ENCODE measurements around the gene OSBPL3.
"Not testable (repeated sequence)": the region's sequence is repeated elsewhere in the genome, so short reads cannot be mapped to it uniquely, and the experiment has no call there.

OSBPL3 gene

DNA sequence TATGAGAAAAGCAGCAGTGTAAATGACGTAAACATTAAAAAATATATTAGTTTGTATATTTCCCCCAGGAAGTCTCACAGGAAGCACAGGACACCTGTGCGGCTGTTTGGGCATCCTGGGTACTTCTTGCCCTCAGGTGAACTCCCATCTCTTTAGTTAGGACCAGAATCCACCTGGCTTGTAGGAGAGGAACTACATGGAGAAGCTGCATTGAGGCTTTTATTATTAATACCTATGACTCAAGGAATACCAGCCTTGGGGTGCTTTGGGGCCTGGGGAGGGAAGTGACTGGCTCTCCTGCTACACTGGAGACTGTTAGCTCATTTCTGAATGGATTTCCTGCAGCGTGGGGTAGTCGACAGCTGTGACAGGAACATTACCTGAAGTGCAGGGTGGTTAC lies 182.7 kb downstream of the OSBPL3 start:
- no peak for DNase-seq (ENCODE audit: low spot score)

DNA sequence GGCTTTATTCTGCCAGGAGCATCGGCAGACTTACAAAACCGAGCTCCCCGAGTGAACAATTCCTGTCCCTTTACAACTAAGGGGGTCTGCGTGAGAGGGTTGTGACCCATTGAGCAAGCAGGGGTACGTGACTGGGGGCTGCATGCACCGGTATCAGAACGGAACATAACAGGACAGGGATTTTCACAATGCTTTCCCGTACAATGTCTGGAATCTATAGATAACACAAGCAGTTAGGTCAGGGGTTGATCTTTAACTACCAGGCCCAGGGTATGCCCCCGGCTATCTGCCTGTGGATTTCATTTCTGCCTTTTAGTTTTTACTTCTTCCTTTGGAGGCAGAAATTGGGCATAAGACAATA lies 184.6 kb downstream of the OSBPL3 start:
- DNase-seq (ENCODE audit: low spot score): no peak

DNA sequence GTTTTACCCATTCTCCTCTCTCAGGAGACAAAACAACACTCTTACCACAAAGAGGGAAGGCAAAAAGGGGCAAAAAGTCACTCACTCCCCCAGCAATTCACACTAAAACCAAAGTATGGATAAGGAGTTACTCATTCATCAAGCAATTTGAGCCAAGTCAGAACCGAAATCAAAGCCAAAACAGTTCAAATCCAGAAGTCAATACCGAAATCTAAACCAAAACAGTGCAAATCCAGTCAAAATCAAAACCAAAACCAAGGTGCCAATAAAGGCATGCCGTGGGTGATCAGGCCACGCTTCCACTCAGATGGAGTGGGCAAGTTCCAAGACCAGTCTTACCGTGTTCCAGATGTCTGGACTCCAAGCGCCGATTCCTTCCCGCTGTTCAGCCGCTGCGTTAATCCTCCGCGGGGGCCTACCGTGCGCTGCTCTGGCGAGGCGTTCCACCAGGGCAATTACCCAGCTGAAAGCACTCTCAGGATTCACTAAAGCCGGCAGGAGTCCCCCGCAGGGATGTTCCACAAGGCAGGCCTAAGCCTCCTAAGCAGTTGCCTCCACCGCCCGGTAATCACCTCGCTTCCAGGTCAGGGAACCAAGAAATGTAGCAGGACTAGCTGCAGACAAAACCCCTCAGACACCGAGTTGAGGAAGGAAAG lies 185.1 kb downstream of the OSBPL3 start:
- not testable (repeated sequence) for DNase-seq (ENCODE audit: low spot score)

DNA sequence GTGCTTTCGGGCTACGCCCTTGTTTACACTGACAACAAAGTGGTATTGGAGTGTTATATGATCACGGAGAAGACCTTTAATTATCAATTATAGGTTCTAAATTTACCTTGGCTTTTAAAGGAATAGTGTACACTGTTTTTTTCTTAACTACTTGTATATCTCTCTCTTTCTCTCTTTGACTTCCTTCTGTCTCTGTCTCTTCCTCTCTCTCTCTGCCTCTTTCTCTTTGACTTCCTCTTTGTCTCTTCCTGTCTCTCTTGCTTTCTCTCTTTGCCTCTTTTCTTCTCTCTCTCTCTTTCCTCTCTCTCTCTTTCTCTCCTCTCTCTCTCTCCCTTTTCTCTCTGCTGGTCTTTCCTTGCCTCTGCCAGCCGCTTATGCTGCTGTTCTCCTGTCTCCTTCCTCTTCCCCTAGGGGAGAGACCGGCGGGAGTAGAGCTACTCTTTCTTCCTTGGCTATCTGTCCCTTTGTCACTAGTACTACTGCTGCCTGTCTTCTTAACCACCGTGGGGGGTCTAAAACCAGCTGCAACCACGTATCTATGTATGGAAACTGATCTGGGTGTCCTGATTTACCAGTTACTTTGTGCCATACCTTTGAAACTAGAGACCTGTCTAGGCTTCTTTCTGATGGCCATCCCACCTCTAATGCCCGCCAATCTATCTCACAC lies 185.9 kb downstream of the OSBPL3 start:
- DNase-seq (ENCODE audit: low spot score): no peak

DNA sequence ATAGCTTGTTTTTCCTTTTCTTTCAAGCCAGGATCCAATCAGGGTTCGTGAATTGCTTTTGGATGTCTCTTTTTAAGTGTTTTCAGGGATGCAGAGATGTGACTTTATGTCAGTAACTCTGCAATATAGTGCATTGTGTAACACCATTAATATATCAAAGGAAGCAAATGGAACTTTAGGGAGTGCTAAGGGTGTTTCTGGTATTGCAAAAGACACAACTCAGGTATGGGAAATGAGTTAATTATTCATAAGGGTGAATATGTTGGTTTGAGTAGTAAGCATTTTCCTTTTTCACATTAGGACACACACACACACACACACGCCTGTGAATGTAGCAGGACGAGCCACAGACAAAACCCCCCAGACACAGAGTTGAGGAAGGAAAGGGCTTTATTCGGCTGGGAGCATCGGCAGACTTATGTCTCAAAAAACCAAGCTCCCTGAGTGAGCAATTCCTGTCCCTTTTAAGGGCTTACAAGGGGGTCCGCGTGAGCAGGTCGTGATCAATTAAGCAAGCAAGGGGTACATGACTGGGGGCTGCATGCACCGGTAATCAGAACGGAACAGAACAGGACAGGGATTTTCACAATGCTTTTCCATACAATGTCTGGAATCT lies 190.9 kb downstream of the OSBPL3 start:
- no peak for DNase-seq (ENCODE audit: low spot score)

DNA sequence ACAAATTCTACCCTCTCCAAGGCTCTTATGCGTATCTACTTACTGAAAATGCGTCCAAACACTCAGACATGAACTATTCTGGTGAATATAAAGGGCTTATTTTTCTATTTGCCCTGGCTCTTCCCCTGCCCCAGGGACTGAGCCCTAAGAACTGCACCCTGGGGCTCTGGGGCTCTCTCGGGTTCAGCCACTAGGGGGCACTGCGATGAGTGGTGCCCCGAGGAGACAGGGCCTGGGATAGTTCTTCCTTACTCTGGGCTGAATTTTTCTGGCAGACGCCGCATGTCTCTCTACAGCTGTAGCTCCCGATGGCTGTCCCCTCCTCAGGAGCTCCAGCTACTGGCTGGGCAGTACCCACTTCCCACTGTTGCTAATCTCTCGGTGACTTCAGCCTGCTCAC lies 191.9 kb downstream of the OSBPL3 start:
- DNase-seq (ENCODE audit: low spot score): no peak

DNA sequence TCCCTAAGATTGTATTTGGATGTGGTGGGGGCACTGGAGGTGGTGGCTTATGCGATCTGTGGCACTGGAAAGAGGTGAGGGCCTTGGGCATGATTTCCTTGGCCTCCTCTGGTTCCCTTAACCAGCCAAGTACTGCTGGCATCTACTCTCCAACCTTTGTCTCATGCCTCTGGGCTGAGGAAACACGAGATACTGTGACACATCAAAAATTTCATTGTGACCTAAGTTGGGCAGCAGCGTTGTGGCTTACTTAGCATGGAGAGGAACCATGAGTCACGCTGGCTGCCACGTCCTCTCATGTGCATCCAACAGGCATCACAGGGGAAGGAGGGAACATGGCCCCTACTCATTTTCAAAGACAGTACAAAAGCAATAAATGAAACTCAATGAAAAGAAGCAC lies 193.0 kb downstream of the OSBPL3 start:
- no peak for DNase-seq (ENCODE audit: low spot score)

DNA sequence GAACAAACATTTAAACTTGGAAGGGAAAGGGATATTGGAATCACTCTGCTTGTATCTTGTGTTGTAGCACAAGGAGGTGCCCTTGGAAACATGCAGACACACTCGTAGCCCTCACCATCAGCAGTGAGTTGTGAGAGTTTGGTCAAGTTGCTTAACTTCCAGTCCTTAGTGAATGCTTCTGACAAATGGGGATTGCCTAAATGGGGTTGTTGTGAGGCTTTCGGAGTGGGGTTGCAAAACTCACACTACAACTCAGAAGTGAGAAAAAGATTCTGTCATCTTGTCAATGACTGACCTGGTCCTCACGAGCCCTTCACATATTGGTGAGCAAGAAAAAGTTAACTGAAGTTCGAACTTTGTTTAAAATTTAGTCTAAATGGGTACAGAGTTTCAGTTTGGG lies 193.7 kb downstream of the OSBPL3 start:
- DNase-seq (ENCODE audit: low spot score): no peak

DNA sequence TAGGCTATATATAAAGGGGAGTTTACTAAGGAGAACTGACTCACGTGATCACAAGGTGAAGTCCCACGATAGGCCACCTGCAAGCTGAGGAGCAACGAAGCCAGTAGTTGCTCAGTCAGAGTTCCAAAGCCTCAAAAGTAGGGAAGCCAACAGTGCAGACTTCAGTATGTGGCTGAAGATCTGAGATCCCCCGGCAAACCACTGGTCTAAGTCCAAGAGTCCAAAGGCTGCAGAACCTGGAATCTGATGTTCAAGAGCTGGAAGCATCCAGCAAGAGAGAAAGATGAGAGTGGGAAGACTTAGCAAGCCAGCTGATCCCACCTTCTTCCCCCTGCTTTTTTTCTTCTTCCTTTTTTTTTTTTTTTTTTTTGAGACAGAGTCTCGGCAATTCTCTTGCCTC lies 195.7 kb downstream of the OSBPL3 start:
- DNase-seq (ENCODE audit: low spot score): no peak

DNA sequence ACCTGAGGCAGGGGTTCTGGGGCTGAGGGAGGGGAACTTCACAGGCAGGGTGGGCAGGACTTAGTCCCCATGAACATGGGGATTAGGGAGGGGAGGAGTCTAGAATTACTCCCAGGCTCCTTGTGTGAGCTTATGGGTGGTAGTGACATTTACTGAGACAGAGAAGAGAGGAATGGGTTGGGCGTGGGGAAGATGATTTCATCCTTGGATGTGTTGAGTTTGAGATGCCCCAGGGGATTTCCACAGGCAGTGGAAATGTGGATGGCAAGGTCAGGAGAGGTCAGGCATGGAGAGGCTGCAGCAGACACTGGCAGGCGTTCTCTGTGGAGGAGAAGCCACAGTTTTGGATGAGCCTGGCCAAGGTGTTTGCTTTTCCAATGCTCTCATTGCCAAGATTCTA lies 196.3 kb downstream of the OSBPL3 start:
- DNase-seq (ENCODE audit: low spot score): peak; percentile 21

DNA sequence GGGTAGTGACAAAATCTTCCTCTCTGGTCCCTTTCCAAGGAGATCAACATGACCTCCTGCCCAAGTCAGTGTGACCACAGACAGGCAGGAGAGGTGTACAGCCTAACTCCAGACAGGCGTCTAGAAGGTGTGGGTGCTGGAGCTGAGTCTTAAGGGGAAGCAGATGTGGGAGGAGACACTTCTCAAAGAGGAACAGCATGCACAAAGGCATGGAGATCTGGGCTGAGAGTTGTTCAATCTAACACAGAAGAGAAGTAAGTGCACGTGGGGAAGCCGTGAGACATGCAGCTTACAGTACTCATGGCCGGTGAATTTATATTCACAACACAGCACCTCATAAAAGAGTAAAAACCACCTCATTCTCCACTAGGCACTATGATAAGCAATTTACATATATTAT lies 198.9 kb downstream of the OSBPL3 start:
- DNase-seq (ENCODE audit: low spot score): no peak

DNA sequence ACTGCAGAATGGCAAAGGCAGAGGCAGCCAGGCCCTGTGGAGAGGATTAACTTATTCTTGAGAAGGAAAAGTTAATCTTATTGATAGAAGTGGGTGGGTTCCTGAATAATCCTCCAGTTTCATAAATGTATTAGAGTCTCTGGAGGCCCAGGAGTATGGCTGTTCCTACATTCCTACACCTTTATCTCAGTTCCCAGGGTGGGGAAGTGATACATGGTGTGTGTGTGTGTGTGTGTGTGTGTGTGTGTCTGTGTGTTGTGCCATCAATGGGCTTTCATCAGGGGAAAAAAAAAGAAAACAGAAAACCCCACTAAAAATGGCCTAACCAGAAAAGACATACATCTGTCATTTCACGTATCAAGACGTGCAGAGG lies 200.7 kb downstream of the OSBPL3 start:
- DNase-seq (ENCODE audit: low spot score): no peak

DNA sequence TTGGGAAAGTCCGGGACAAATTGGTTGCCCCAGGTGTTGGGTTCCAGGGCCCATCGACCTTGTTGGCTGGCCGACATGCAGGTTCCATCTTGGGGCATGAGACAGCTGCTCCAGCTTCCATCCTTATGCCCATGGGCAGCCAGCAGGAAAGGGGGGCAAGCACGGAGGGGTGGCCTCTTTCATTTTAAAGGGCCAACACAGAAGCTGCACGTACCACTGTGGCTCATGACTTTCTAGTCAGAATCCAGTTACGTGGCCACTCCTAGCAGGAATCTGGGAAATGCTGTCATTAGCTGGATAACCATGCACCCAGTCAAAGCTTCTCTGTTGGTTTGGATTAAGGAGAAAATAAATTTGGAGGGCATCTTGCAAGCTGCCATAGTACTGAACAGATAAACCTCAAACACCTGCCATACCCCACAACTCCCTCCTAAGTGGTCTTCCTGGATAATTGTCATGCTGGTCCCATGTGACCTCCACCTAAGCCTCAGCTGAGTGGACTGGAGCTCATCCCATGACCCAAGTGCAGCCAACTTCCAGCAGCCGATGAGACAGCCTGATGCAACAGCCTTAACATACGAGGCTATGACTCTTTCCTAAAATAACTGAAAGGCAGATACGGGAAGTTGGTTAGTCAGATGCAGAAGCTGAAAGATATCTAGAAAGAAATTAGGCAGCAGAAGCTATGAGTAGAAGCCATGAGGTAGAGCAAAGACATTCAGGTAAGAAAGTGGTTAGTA lies 201.3 kb downstream of the OSBPL3 start:
- DNase-seq (ENCODE audit: low spot score): no peak

DNA sequence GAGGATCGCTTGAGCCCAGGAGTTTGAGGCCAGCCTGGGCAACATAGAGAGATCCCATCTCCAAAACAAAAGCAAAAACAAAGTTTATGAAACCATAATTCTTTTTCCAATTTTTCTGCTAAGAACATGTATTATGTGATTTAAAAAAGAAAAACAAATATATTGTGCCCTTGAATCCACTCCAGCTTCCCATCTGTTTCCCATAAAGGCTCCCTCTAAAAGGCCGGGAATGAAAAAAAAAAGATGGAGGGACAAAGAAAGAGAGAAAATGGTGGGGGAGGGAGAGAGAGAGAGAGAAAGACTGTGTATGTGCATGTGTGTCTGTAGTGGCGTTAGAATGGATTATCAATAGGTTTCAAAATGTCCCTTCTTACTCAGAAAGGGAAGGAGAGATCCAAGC lies 202.2 kb downstream of the OSBPL3 start:
- DNase-seq (ENCODE audit: low spot score): no peak

DNA sequence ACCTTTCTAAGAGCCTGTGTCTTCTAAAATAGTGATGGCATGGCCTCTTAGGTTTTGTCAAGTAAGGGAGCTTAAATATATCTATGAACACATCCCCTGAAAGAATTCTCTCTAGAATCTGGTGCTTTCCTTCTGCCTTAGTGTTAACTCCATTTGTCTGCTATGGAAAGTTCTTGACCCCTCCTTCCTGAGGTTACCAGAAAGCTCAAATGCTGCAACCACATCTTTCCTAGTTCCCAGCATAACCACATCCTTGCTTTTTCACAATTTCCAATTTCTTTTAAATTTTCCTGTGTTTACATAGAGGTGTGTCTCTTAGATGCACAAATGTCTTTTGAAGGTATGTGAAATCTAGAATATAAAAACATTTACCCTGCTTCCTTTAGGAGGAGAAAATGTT lies 206.3 kb downstream of the OSBPL3 start:
- no peak for DNase-seq (ENCODE audit: low spot score)

DNA sequence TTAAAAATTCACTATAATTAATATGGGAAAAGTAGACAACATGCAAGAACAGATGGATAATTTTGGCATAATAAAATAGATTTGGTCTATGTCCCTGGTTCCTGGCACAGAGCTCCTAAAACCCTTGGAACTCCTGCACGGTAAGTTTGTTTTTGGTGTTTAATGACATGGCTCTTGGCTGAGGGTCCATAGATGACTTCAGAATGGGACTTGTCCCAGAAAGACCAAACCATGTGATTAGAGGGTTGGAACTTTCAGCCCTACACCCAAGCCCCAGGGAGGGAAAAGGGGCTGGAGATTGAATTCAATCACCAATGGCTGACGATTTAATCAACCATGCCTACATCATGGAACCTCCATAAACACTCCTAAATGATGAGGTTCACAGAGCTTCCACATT lies 210.1 kb downstream of the OSBPL3 start:
- DNase-seq (ENCODE audit: low spot score): no peak

DNA sequence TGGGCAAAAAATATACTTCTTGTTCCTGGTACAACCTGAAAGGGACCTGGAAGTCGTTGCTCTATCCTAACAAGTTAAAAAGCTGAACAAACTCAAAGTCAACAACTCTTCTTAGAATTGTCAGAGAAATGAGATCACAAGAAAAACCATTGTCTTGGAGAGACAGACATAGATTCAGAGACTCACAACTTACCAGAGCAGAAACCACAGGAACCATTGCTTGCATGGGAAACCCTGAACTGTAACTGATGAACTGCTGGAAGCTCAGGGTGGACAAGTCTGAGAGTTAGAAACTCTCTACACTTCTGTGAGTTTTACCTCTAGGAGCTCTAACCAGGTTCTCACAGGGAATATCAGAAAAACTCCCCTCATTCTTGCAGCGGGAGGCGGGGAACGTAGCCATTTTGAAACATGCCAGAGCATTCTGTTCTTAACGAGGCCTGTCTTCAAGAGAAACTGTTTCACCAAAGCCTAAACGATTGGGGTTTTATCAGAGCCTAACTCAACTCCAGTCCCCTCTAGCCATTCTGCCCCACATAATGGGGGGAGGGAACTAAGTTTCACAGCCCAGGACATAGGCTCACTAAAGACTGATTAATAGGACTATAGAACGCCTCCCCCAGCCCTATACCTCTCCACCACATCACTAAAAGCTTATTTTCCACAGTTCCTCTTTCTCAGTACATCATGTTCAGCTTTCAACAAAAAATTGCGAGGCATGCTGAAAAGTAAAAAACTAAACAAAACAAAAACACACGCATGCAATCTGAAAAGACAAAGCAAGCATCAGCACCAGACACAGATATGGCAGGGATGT lies 210.8 kb downstream of the OSBPL3 start:
- DNase-seq (ENCODE audit: low spot score): no peak

DNA sequence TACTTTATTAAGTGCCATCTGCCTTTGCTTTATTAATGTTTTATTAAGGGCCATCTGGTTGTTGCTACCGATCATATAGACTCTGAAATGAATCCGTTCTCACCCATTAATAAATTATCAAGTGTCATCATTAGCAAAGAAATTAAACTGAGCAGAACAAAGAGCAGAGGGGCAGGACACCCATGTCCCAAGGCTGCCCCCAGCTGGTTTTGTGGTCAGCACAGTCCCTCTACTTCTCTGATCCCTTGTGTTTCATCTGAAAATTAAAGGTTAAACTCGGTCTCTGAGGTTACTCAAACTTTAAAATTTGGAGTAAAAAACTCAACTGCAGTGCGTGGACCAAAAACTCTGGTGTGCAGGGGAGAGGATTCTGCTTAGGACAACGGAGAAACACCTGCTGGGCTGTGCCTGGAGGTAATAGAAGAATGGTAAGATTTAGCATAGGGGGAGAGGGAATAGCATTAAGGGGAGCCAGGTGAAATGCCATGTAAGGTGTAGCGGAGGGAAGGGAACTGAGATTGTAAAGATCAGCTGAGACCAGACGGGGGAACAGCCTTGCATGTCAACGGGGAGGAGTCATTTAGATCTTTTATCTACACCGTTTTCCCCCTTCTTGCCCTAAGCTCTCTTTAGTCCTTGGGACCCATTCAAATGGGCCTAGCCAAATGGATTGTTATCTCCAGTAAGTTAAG lies 212.0 kb downstream of the OSBPL3 start:
- no peak for DNase-seq (ENCODE audit: low spot score)

DNA sequence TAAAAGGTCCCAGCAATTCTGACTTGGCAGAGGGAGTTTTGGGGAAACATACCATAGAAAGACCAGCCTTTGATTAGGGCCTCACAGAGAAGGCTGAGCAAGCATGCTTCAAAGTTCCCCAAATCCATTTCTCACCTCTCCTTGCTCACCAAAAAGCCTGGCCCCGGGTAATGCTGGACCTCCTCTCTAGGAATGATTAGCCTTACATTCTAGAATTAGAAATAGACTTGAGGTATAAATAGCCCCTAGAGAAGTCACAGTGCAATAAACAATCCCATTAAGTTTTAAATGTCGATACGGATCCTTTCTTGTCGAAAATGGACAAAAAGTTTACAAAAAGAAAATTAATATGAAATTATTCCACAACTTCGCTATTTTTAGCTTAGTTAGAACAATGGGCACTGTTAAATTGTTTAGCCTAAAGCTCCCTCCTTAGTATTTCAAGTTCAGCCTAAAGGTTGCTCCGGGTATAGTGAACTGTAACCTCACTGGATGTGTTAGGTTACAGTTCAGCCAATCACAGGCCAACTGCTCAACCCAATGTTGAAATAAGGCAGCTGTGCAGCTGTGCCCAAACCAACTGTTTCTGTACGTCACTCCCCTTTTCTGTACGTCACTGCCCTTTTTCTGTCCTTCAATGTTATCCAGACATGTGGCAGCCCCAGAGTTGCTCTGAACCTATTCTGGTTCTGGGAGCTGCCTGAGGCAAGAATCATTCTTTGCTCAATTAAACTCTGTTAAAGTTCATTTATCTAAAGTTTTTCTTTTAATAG lies 214.8 kb downstream of the OSBPL3 start:
- peak; percentile 29 for DNase-seq (ENCODE audit: low spot score)

DNA sequence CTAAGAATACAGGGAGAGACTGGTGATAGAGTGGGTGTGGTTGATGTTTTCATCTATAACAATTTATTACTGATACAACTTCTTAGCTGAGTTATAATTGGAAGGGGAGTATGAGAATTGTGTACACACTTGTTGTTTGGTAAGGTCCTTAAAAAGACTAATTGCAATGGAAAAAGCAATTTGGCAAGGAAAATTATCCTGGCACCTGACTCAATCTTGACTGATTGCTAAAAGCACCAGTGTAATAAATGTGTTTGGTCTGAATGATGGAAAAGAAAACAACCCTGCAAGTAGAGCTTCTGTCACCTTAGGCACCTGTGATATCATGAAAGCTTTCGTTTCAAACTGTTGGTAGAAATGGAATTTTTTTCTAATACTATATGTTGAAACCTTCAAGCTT lies 216.0 kb downstream of the OSBPL3 start:
- no peak for DNase-seq (ENCODE audit: low spot score)
